ENCODE results near the gene UNKL.

UNKL gene

DNA sequence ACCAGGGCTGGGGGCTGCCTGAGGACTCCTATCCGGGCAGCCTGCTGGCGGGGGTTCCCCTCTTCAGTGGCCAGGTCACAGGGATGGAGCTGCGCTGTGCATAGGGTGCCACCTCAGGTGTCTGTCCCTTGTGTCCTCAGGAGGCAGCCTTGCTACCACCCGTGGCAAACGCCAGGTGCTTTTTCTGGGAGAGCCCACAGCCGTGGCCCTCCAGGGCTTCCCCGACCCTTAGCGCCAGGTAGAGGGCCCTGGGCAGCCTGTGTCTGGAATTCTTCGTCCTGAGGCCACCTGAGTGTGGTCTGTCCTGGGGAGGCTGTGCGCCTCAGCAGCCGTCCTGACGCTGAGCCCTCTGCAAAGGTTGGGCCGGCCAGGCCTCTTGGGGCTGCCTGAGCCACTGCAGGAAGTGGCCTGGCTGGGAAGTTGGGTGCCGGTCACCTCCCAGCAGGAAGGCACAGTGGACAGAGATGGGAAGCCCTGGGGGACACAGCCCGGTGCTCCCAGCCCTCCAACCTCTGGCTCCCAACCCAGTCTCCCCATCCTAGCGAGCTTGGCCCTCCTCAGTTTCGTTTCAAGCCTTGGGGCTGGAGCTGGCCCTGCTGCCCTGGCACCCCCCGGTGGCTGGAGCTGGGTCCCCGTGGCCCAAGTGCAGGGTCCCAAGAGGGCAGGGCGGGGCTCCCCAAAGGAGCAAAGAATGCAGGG, 88.7 kb downstream of the UNKL start:
- Histone ChIP-seq H3K9ac (ENCODE audit: low read length) (no peak overlapping the region), H3K9me3 (ENCODE audit: control insufficient read depth, insufficient read depth, low read depth, low read length) (peaks cover 7% of the 10 kb centered on the region), H3K27ac (ENCODE audit: low read depth, low read length) (no peak overlapping the region), H3K36me3 (ENCODE audit: control insufficient read depth, insufficient read depth, low read length) (peaks cover 44% of the 10 kb centered on the region), H3K4me1 (ENCODE audit: control insufficient read depth, insufficient read depth, low read length) (no peaks in the 10 kb centered on the region), H3K4me3 (ENCODE audit: low read depth, low read length) (no peak overlapping the region), H3K27me3 (ENCODE audit: control insufficient read depth, insufficient read depth, low read length) (no peaks in the 10 kb centered on the region)

DNA sequence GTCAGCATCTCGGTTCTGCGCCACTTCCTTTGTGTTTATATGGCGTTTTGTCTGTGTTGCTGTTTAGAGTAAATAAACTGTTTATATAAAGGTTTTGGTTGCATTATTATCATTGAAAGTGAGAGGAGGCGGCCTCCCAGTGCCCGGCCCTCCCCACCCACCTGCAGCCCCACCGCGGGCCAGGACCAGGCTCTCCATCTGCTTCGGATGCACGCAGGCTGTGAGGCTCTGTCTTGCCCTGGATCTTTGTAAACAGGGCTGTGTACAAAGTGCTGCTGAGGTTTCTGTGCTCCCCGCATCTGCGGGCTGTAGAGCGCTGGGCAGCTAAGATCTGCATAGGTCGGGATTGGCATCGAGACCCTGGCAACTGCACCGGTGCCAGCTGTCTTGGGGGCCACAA, 89.2 kb downstream of the UNKL start:
- Histone ChIP-seq H3K9me3 (ENCODE audit: control insufficient read depth, insufficient read depth, low read depth, low read length) (peaks cover 4% of the 10 kb centered on the region), H3K4me3 (ENCODE audit: low read depth, low read length) (no peak overlapping the region), H3K36me3 (ENCODE audit: control insufficient read depth, insufficient read depth, low read length) (peaks cover 50% of the 10 kb centered on the region), H3K4me1 (ENCODE audit: control insufficient read depth, insufficient read depth, low read length) (no peaks in the 10 kb centered on the region), H3K9ac (ENCODE audit: low read length) (no peak overlapping the region), H3K27ac (ENCODE audit: low read depth, low read length) (no peak overlapping the region), H3K27me3 (ENCODE audit: control insufficient read depth, insufficient read depth, low read length) (no peaks in the 10 kb centered on the region)

DNA sequence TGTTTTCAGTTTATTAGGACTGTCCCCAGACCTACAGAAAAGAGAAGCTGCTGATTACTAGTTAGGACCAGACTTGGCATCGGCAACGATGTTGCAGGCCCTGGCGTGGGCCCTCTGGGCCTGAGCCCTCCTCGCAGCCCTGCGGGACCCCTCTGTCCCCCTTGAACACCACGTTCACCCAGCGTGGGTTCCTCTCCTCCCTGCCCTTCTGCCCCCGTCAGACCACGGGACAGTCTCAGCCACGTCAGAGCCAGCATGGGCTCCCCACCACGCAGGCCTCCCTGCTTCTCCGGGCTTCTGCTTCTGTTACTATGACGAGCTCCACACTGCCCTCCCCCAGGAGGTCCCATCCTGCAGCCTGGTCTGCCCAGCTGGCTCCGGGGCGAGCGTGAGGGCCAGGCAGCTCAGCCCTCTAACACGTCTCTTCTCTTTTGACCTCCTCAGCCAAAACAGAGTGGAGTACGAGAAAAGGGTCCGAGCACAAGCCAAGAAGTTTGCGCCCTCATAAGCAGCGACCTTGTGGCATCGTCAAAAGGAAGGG, 90.1 kb downstream of the UNKL start:
- Histone ChIP-seq H3K4me1 (ENCODE audit: control insufficient read depth, insufficient read depth, low read length) (no peaks in the 10 kb centered on the region), H3K9ac (ENCODE audit: low read length) (no peak overlapping the region), H3K9me3 (ENCODE audit: control insufficient read depth, insufficient read depth, low read depth, low read length) (no peaks in the 10 kb centered on the region), H3K27me3 (ENCODE audit: control insufficient read depth, insufficient read depth, low read length) (no peaks in the 10 kb centered on the region), H3K36me3 (ENCODE audit: control insufficient read depth, insufficient read depth, low read length) (peaks cover 59% of the 10 kb centered on the region), H3K27ac (ENCODE audit: low read depth, low read length) (no peak overlapping the region), H3K4me3 (ENCODE audit: low read depth, low read length) (no peak overlapping the region)

DNA sequence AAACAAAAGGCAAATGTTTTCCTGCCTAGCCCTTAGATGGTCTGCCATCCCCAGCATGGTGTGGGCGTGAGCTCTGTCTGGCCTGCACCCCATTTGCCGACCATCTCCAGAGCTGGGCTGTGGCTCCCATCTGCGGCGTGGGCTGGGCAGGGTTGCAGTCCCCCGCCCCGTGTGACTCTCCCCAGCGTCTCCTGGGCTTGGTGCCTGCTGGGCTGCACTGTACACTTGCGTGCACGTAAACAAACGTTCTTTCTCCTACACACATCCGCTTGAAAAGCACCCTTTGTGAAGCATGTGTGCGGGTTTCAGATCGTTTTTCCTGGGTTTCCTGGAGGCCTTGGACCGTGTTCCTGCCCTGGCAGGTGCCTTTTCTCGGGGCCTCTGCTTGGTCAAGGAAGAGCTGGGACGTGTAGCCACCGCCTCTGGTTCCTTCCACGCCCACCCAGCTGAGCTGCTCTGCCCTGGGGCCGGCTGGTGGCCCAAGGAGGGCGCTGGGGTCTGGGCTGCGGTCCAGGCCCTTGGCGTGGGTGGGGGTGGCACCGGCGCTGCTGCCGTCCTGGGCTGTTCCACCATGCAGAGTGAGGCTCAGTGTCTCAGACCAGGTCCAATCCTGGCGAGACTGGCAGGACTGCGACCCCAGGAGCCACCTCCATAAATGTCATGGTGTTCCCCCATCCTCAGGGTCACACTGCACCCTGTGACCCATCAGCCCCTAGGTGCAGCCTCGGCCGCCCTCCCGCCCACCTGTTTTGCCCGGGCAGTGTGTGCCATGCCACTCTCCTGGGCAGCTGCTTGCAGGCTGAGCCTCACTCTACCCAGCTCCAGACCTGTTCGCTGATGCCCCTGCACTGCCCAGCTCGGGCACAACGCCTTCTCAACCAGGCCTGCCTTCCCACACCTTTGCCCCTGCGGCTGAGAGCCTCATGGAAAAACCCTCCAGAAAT, 90.9 kb downstream of the UNKL start:
- Histone ChIP-seq H3K27me3 (ENCODE audit: control insufficient read depth, insufficient read depth, low read length) (no peaks in the 10 kb centered on the region), H3K4me3 (ENCODE audit: low read depth, low read length) (no peak overlapping the region), H3K27ac (ENCODE audit: low read depth, low read length) (no peak overlapping the region), H3K36me3 (ENCODE audit: control insufficient read depth, insufficient read depth, low read length) (peaks cover 67% of the 10 kb centered on the region), H3K9ac (ENCODE audit: low read length) (no peak overlapping the region), H3K9me3 (ENCODE audit: control insufficient read depth, insufficient read depth, low read depth, low read length) (no peaks in the 10 kb centered on the region), H3K4me1 (ENCODE audit: control insufficient read depth, insufficient read depth, low read length) (no peaks in the 10 kb centered on the region)

DNA sequence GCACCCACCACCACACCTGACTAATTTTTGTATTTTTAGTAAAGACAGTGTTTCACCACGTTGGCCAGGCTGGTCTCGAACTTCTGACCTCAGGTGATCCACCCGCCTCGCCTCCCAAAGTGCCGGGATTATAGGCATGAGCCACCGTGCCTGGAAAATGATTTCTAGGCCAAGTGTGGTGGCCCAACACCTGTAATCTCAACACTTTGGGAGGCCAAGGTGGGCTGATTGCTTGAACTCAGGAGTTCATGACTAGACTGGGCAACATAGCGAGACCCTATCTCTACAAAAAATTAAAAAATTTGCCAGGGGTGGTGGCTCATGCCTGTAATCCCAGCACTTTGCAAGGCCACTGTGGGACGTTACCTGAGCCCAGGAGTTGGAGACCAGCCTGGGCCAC, 92.1 kb downstream of the UNKL start:
- no peaks in the 10 kb centered on the region for H3K4me1 ChIP-seq (ENCODE audit: control insufficient read depth, insufficient read depth, low read length)
- H3K9me3 ChIP-seq (ENCODE audit: control insufficient read depth, insufficient read depth, low read depth, low read length): no peaks in the 10 kb centered on the region
- H3K27me3 ChIP-seq (ENCODE audit: control insufficient read depth, insufficient read depth, low read length): no peaks in the 10 kb centered on the region
- H3K9ac ChIP-seq (ENCODE audit: low read length): no peak overlapping the region
- H3K36me3 ChIP-seq (ENCODE audit: control insufficient read depth, insufficient read depth, low read length): peaks cover 78% of the 10 kb centered on the region
- no peak overlapping the region for H3K4me3 ChIP-seq (ENCODE audit: low read depth, low read length)
- H3K27ac ChIP-seq (ENCODE audit: low read depth, low read length): no peak overlapping the region

DNA sequence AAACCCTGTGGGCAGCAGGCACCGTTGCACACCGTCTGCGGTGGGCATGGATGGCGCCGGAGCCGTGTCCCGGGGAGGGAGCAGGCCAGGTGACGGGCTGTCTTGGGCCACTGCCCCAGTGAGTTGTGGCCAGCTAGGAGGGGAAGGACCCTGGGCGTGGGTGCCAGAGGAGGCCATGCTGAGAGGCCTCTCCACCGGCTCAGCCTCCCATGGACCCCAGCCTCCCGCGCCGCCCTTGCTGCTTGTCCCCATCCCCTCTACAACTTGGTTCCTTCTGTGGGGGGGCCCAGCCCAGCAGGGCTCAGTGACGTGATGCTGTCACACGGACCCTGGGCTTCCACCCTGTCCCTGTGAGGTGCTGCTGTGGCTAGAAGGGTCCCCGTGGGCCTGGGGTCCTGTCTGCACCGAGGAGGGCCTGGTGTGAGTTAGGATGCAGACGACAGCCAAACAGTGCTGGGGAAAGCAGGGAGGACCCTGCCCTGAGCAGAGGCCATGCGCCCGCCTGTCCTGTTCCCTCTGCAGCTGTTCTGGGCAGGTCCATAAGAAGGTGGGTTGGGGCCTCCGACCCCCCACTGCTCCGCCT, 93.8 kb downstream of the UNKL start:
- H3K9ac ChIP-seq (ENCODE audit: low read length): no peak overlapping the region
- H3K9me3 ChIP-seq (ENCODE audit: control insufficient read depth, insufficient read depth, low read depth, low read length): no peaks in the 10 kb centered on the region
- no peaks in the 10 kb centered on the region for H3K4me1 ChIP-seq (ENCODE audit: control insufficient read depth, insufficient read depth, low read length)
- H3K36me3 ChIP-seq (ENCODE audit: control insufficient read depth, insufficient read depth, low read length): peaks cover 95% of the 10 kb centered on the region
- H3K27me3 ChIP-seq (ENCODE audit: control insufficient read depth, insufficient read depth, low read length): no peaks in the 10 kb centered on the region
- no peak overlapping the region for H3K4me3 ChIP-seq (ENCODE audit: low read depth, low read length)
- no peak overlapping the region for H3K27ac ChIP-seq (ENCODE audit: low read depth, low read length)

DNA sequence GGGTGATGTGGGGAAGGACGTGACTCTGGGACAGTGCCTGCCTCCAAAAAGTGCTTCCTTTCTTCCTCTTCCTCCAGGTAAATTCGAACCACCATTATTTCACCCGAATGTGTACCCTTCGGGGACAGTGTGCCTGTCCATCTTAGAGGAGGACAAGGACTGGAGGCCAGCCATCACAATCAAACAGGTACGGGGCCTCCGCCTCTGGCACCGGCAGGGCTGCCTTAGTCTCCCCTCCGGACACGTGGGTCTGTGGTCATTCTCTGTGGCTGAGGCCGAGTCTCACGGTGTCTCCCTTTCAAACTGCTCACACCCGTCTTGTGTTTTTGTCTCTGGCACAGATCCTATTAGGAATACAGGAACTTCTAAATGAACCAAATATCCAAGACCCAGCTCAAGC, 94.4 kb downstream of the UNKL start:
- no peak overlapping the region for H3K9ac ChIP-seq (ENCODE audit: low read length)
- H3K9me3 ChIP-seq (ENCODE audit: control insufficient read depth, insufficient read depth, low read depth, low read length): no peaks in the 10 kb centered on the region
- H3K4me1 ChIP-seq (ENCODE audit: control insufficient read depth, insufficient read depth, low read length): no peaks in the 10 kb centered on the region
- no peaks in the 10 kb centered on the region for H3K27me3 ChIP-seq (ENCODE audit: control insufficient read depth, insufficient read depth, low read length)
- H3K27ac ChIP-seq (ENCODE audit: low read depth, low read length): no peak overlapping the region
- H3K36me3 ChIP-seq (ENCODE audit: control insufficient read depth, insufficient read depth, low read length): peaks cover 95% of the 10 kb centered on the region
- no peak overlapping the region for H3K4me3 ChIP-seq (ENCODE audit: low read depth, low read length)

DNA sequence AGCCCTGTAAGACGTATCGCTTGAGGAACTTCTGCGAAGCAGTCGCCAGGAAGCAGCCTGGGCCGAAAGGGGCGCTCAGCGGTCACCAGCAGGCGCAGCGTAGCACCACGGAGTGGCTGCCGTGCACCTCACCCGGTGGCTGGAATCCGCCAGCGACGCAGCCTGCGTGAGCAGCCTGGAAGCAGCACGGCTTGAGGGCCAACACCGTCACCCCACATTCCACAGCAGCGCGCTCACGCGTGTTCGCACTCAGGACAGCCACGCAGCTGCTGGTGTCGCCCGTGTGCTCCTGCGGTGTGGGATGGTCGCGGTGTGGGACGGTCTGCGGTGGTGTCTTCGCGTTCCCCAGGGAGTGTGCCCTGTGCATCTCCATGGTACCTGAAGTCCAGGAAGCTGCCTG, 95.5 kb downstream of the UNKL start:
- Histone ChIP-seq H3K9ac (ENCODE audit: low read length) (no peak overlapping the region), H3K36me3 (ENCODE audit: control insufficient read depth, insufficient read depth, low read length) (peaks cover 95% of the 10 kb centered on the region), H3K4me1 (ENCODE audit: control insufficient read depth, insufficient read depth, low read length) (no peaks in the 10 kb centered on the region), H3K4me3 (ENCODE audit: low read depth, low read length) (no peak overlapping the region), H3K27ac (ENCODE audit: low read depth, low read length) (no peak overlapping the region), H3K9me3 (ENCODE audit: control insufficient read depth, insufficient read depth, low read depth, low read length) (no peaks in the 10 kb centered on the region), H3K27me3 (ENCODE audit: control insufficient read depth, insufficient read depth, low read length) (no peaks in the 10 kb centered on the region)

DNA sequence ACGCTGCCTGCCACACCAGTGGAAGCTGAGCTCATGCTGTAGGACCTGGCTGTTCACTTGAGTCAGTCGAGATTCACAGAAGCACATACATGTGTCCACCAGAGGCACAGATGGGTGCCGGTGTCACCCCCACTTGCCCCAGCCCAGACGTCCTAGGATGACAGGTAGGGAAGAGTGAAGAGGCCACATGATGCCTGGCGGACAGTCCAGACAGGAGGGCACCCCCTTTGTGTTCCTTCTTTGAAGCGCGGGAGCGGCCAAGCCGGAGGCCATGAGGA, 96.3 kb downstream of the UNKL start:
- H3K9ac ChIP-seq (ENCODE audit: low read length): no peak overlapping the region
- no peaks in the 10 kb centered on the region for H3K9me3 ChIP-seq (ENCODE audit: control insufficient read depth, insufficient read depth, low read depth, low read length)
- H3K4me1 ChIP-seq (ENCODE audit: control insufficient read depth, insufficient read depth, low read length): no peaks in the 10 kb centered on the region
- H3K27ac ChIP-seq (ENCODE audit: low read depth, low read length): no peak overlapping the region
- peaks cover 94% of the 10 kb centered on the region for H3K36me3 ChIP-seq (ENCODE audit: control insufficient read depth, insufficient read depth, low read length)
- H3K4me3 ChIP-seq (ENCODE audit: low read depth, low read length): no peak overlapping the region
- H3K27me3 ChIP-seq (ENCODE audit: control insufficient read depth, insufficient read depth, low read length): no peaks in the 10 kb centered on the region

DNA sequence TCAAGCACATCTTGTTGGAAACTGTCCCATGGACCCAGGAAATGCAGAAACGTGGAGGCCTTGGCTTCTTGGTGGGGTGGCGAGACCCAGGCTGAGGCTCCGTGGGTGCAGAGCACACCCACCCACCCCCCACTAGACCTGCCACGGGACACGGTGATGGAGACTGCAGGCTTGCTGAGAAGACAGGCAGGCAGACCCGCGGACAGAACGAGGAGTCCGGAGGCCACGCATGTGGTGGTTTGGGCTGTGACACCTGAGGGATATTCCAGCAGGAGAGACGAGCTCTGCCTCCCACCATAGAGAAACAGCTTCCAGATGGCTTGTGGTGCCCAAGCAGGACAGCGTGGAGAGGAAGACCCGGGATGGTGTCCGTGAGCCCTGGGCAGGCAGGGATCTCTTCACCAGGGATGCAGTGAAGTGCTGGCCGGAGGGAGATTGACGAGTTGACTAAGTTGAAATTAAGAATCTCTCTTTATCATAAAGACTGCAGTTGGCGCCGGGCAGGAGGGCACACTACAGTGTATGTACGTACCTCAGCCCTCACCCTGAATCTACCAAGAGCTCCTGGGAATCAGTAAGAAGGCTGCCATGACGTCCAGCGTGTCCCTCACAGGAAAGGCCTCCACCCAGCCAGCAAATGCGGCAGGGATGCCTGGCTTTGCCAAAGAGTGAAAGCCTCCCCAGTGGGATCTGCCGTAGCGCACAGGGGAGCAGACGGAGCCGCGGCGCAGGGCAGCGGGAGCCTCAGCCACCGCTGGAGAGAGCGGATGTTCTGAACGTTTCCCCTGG, 96.8 kb downstream of the UNKL start:
- H3K4me1 ChIP-seq (ENCODE audit: control insufficient read depth, insufficient read depth, low read length): no peaks in the 10 kb centered on the region
- H3K9ac ChIP-seq (ENCODE audit: low read length): no peak overlapping the region
- H3K27me3 ChIP-seq (ENCODE audit: control insufficient read depth, insufficient read depth, low read length): no peaks in the 10 kb centered on the region
- H3K36me3 ChIP-seq (ENCODE audit: control insufficient read depth, insufficient read depth, low read length): peaks cover 95% of the 10 kb centered on the region
- H3K4me3 ChIP-seq (ENCODE audit: low read depth, low read length): no peak overlapping the region
- no peak overlapping the region for H3K27ac ChIP-seq (ENCODE audit: low read depth, low read length)
- H3K9me3 ChIP-seq (ENCODE audit: control insufficient read depth, insufficient read depth, low read depth, low read length): no peaks in the 10 kb centered on the region

All from HUES6 (cell line).